Astrocyte (in vitro differentiated cells and primary cell): ENCODE results near the gene ZFR. TPM values are rescaled to one million over a fixed set of nuclear protein-coding genes. Genes with fewer than 3 reads are reported as not detected.
A peak's percentile ranks its signal among the peaks of the same experiment; 100 is the strongest.

Experiments used
- DNase-seq: peaks from one replicate; pipeline ENCODE4 v3.0.0-alpha.2; 2010; ENCODE audit warnings: low read depth
- FAIRE-seq: peaks from 2 replicates; lab custom pipeline; 2011; peaks lifted over from hg19 to GRCh38; lab: Jason Lieb, UNC
- H2AFZ ChIP-seq: 2 replicates; pipeline ENCODE4 v1.6.0; 2012; ENCODE audit warnings: low read depth, low read length, inconsistent platforms
- H3K27ac ChIP-seq: 2 replicates; pipeline ENCODE4 v1.5.1; 2011; ENCODE audit warnings: low read depth, low read length, inconsistent platforms
- H3K27me3 ChIP-seq: 2 replicates; pipeline ENCODE4 v1.6.0; 2011; ENCODE audit warnings: low read length, inconsistent platforms; ENCODE audit not compliant: insufficient read depth
- H3K36me3 ChIP-seq: 2 replicates; pipeline ENCODE4 v1.5.1; 2011; ENCODE audit warnings: low read length, inconsistent platforms; ENCODE audit not compliant: insufficient read depth
- H3K4me1 ChIP-seq: 2 replicates; pipeline ENCODE4 v1.5.1; 2011; ENCODE audit warnings: low read length, inconsistent platforms; ENCODE audit not compliant: insufficient read depth
- H3K4me2 ChIP-seq: 2 replicates; pipeline ENCODE4 v1.6.0; 2012; ENCODE audit warnings: low read length, inconsistent platforms
- H3K4me3 ChIP-seq: 2 replicates; pipeline ENCODE4 v1.5.1; 2011; ENCODE audit warnings: low read depth, mild to moderate bottlenecking, low read length, inconsistent platforms; ENCODE audit not compliant: insufficient read depth
- H3K79me2 ChIP-seq: 2 replicates; pipeline ENCODE4 v1.6.0; 2012; ENCODE audit warnings: mild to moderate bottlenecking, low read length, inconsistent platforms; ENCODE audit not compliant: insufficient read depth
- H3K9ac ChIP-seq: 2 replicates; pipeline ENCODE4 v1.6.0; 2012; ENCODE audit warnings: mild to moderate bottlenecking, low read length, inconsistent platforms
- H3K9me3 ChIP-seq: 2 replicates; pipeline ENCODE4 v1.5.1; 2012; ENCODE audit warnings: low read depth, mild to moderate bottlenecking, low read length, inconsistent platforms; ENCODE audit not compliant: insufficient read depth
- H4K20me1 ChIP-seq: 2 replicates; pipeline ENCODE4 v1.6.0; 2012; ENCODE audit warnings: low read length, inconsistent platforms; ENCODE audit not compliant: insufficient read depth
- H3K27ac Mint-ChIP-seq: one replicate; pipeline ENCODE4 v1.8.0; 2021; ENCODE audit warnings: mild to moderate bottlenecking, mixed read lengths; ENCODE audit not compliant: unreplicated experiment
- H3K27me3 Mint-ChIP-seq: one replicate; pipeline ENCODE4 v1.8.0; 2021; ENCODE audit warnings: low read depth, mixed read lengths; ENCODE audit not compliant: unreplicated experiment
- H3K36me3 Mint-ChIP-seq: one replicate; pipeline ENCODE4 v1.8.0; 2021; ENCODE audit warnings: low read depth, mixed read lengths; ENCODE audit not compliant: unreplicated experiment
- H3K4me1 Mint-ChIP-seq: one replicate; pipeline ENCODE4 v1.8.0; 2021; ENCODE audit warnings: low read depth, mixed read lengths; ENCODE audit not compliant: unreplicated experiment
- H3K4me3 Mint-ChIP-seq: one replicate; pipeline ENCODE4 v1.8.0; 2021; ENCODE audit warnings: mild to moderate bottlenecking, moderate library complexity, mixed read lengths; ENCODE audit not compliant: unreplicated experiment
- H3K9me3 Mint-ChIP-seq: one replicate; pipeline ENCODE4 v1.8.0; 2021; ENCODE audit warnings: mild to moderate bottlenecking, mixed read lengths; ENCODE audit not compliant: unreplicated experiment
- EZH2 ChIP-seq: IDR thresholded peaks from 2 replicates; pipeline ENCODE4 v1.6.1; 2012; ENCODE audit warnings: mild to moderate bottlenecking, low read length, inconsistent platforms; ENCODE audit not compliant: insufficient read depth
- total RNA-seq: library from RNA; stranded (reverse); gene quantifications from 2 replicates; pipeline ENCODE4 v1.2.1, GENCODE V29; 2021
- TF ChIP-seq, protein P1 (sequence below): IDR thresholded peaks from 2 replicates; pipeline ENCODE4 v1.5.1; 2011; ENCODE audit warnings: low read depth, mild to moderate bottlenecking, inconsistent platforms, low read length, moderate library complexity; ENCODE audit not compliant: insufficient read depth

ZFR gene
- total RNA-seq, 1 donor from 2014 or later = 68.4 TPM

DNA sequence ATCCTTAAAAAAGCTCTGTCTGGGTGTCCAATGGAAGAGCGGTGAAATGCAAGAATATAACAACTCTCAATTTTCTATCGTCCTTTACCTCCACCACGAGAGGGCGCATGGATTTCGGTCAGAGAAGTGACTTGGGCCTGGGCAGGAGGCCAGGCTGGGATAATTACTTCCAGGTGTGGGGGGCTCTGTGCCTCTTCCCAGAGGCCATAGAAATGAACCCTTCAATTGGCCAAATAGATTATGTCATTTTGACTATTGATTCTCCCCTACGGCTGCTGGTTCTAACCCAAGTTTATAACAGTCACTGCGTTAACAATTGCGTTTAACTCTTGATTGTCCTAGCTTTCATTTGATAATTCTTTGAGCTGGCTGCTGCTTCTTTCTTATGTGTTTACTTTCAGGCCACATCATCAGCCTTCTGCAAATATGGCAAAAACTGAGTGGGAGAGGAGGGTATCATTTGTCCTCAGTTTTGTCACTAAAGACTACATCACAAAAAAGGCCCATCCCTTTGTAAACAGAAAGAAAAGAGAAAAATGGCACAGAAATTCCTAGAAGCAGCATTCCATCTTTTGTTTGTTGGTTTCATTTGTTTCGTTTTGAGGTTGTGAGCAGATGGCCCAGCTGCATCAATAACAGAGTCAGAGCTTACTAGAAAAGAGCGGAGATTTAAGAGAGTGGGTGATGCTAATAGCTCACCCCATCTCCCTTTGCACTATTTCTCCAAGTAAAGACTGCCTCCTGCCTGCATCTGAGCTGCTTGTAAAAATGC is 45.4 kb upstream of the ZFR start:
- Mint-ChIP-seq H3K9me3 (peaks cover 4% of the 10 kb centered on the region), H3K27ac (no peak overlapping the region), H3K36me3 (no peaks in the 10 kb centered on the region), H3K27me3 (peaks cover 16% of the 10 kb centered on the region), H3K4me3 (no peak overlapping the region), H3K4me1 (no peaks in the 10 kb centered on the region)
- Histone ChIP-seq H3K27me3 (no peaks in the 10 kb centered on the region), H3K36me3 (no peaks in the 10 kb centered on the region), H3K4me2 (peak overlapping the region; percentile 64), H4K20me1 (no peaks in the 10 kb centered on the region), H3K79me2 (no peaks in the 10 kb centered on the region), H3K9ac (peak overlapping the region; percentile 14), H2AFZ (peak overlapping the region; percentile 38), H3K4me1 (peaks cover 5% of the 10 kb centered on the region), H3K4me3 (no peak overlapping the region), H3K27ac (no peak overlapping the region), H3K9me3 (no peaks in the 10 kb centered on the region)
- DNase-seq (peak; percentile 67), FAIRE-seq (no peak)
- TF ChIP-seq EZH2 = no peak
- TF ChIP-seq, protein P1, sequence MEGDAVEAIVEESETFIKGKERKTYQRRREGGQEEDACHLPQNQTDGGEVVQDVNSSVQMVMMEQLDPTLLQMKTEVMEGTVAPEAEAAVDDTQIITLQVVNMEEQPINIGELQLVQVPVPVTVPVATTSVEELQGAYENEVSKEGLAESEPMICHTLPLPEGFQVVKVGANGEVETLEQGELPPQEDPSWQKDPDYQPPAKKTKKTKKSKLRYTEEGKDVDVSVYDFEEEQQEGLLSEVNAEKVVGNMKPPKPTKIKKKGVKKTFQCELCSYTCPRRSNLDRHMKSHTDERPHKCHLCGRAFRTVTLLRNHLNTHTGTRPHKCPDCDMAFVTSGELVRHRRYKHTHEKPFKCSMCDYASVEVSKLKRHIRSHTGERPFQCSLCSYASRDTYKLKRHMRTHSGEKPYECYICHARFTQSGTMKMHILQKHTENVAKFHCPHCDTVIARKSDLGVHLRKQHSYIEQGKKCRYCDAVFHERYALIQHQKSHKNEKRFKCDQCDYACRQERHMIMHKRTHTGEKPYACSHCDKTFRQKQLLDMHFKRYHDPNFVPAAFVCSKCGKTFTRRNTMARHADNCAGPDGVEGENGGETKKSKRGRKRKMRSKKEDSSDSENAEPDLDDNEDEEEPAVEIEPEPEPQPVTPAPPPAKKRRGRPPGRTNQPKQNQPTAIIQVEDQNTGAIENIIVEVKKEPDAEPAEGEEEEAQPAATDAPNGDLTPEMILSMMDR = peak; percentile 71

DNA sequence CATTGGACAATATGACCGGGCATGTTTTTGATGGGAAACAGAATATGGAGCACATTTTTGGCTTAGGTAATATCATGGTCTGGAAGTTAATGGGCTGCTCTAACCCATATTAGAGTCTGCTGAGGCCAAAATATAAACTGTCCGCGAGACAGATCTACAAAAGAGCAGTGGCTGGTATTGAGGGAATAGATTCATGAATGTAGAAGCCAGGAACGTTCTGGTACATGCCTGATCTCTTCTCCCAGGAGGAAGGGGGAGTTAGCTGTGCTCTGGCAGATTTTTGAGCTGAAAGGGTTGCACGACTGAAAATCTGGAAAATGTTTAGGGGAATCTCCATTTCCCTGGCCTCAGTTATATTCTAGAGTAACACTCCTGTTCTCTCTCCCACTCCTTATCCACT is 42.9 kb upstream of the ZFR start:
- Histone ChIP-seq H4K20me1 (no peaks in the 10 kb centered on the region), H3K4me3 (no peak overlapping the region), H3K4me2 (no peak overlapping the region), H3K27me3 (no peaks in the 10 kb centered on the region), H2AFZ (no peak overlapping the region), H3K4me1 (peaks cover 5% of the 10 kb centered on the region), H3K27ac (no peak overlapping the region), H3K79me2 (no peaks in the 10 kb centered on the region), H3K36me3 (no peaks in the 10 kb centered on the region), H3K9ac (no peak overlapping the region), H3K9me3 (no peaks in the 10 kb centered on the region)
- DNase-seq (no peak), FAIRE-seq (no peak)
- Mint-ChIP-seq H3K36me3 (no peaks in the 10 kb centered on the region), H3K9me3 (peaks cover 3% of the 10 kb centered on the region), H3K4me3 (no peak overlapping the region), H3K27ac (no peak overlapping the region), H3K27me3 (peaks cover 14% of the 10 kb centered on the region), H3K4me1 (no peaks in the 10 kb centered on the region)
- TF ChIP-seq EZH2 = no peak
- TF ChIP-seq, protein P1 = no peak

DNA sequence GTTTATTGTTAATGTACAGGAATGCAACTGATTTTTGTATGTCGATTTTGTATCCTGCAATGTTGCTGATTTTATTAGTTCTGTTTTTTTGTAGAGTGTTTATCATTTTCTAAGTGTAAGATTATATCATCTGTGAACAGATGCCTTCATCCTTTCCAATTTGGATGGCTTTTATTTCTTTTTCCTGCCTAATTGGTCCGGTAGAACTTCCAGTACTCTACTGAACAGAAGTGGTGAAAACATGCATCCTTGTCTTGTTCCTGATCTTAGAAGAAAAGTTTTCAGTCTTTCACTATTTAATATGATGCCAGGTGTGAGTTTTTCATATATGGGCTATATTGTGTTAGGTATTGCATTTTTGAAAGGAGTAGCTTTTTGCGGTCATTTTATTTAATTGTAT is 42.5 kb upstream of the ZFR start:
- Mint-ChIP-seq H3K9me3 (peaks cover 3% of the 10 kb centered on the region), H3K36me3 (no peaks in the 10 kb centered on the region), H3K27ac (no peak overlapping the region), H3K4me1 (no peaks in the 10 kb centered on the region), H3K4me3 (no peak overlapping the region), H3K27me3 (peaks cover 12% of the 10 kb centered on the region)
- Histone ChIP-seq H3K27ac (no peak overlapping the region), H3K79me2 (no peaks in the 10 kb centered on the region), H3K9ac (no peak overlapping the region), H4K20me1 (no peaks in the 10 kb centered on the region), H2AFZ (no peak overlapping the region), H3K4me3 (no peak overlapping the region), H3K4me2 (no peak overlapping the region), H3K27me3 (no peaks in the 10 kb centered on the region), H3K36me3 (no peaks in the 10 kb centered on the region), H3K9me3 (no peaks in the 10 kb centered on the region), H3K4me1 (peaks cover 5% of the 10 kb centered on the region)
- no peak for FAIRE-seq
- DNase-seq = no peak
- TF ChIP-seq EZH2 = no peak
- TF ChIP-seq, protein P1 = no peak
